Peyer's patch (tissue), 4 donors: Measurements from ENCODE around the gene OMP.

Experiments
- CTCF ChIP-seq, 6 experiments: fragments of 450-650 bp in 4 of 6; fragments of 200-600 bp in 2 of 6; sonication (generic) in 1 of 6; IDR thresholded peaks; one replicate each; pipeline ENCODE4 v1.5.1; 2017 to 2019; ENCODE audit warnings: antibody characterized with exemption in 6 of 6, mild to moderate bottlenecking in 3 of 6, moderate library complexity in 1 of 6
- POLR2A ChIP-seq, 2 donors: fragments of 450-650 bp; IDR thresholded peaks; one replicate each; pipeline ENCODE4 v1.5.1; 2017; ENCODE audit warnings: antibody characterized with exemption in 2 of 2, mild to moderate bottlenecking in 2 of 2, moderate library complexity in 2 of 2

- TF ChIP-seq CTCF (IDR thresholded peaks at IDR 0.05), result no peak
- no peak for TF ChIP-seq POLR2A (IDR thresholded peaks at IDR 0.05)
These were observed 23.1 kb downstream of the OMP start for GRCh38 chr11:77125695-77126094.
